Midbrain (tissue), 1 donor: ENCODE results near the gene SLC10A3.
"Not testable (repeated sequence)": the region's sequence is repeated elsewhere in the genome, so short reads cannot be mapped to it uniquely, and the experiment has no call there.

Source experiments
- DNase-seq: peaks from one replicate; lab custom pipeline; 2025; lab: John Stamatoyannopoulos, UW

The SLC10A3 gene

DNA sequence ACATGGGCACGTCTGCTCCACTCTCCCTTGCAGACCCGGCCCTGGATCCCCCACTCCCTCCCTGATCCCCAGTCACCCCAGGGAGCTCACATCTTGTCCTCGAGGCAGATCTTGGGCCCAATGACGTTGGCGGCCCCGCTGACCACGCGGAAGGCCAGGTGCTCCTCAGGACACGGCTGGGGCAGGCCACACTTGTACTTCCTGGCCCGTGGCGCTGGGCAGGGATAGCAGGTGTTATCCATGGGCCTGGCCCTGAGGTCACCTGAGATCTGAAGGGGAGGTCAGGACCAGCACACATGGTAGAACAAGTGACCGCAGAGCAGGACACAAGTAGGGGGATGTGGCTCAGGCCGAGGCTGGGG is 17.9 kb upstream of the SLC10A3 start:
- DNase-seq, result no peak

- DNase-seq, result no peak
Observed at GRCh38 chrX:154507673-154508383, 17.4 kb upstream of the SLC10A3 start.

DNA sequence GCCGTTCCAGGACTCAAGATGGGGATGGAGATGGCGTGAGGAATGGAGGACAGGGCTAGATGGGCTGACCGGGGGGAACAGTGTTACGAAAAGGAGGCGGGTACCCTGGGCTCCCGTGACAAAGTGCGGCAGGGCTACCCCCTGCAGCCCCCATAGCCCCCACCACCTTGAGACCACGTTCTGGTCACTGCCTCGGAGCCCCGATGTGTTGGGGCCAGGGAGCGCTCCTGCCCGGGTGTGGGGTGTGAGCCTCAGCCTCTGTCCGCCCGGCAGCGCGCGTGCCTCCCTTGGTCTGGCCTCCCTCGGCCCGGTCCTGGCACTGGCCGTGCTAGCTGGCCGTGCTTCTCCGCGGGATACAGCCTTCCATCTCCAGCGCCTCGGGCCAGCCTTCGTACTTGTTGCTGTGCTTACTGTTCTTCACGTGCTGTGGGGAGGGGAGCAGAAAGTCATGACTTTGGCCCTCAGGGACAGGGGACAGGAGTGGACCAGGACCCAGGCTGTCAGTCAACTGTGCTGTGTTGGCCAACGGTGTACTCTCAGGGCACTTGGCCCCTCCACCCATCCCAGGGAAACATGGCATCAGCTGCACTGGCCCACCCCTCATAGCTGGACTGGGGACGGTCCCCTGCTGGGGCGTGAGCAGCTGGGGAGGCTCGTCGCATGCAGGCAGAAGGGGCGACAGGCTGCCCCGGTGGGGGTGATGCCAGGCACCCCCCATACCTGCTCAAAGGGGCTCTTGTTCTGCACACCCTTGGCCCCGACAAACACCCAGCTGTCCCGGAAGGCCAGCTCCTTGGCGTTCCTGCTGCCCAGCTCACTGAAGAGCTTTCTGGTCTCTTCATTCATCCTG is 16.3 kb upstream of the SLC10A3 start:
- DNase-seq, result no peak

DNA sequence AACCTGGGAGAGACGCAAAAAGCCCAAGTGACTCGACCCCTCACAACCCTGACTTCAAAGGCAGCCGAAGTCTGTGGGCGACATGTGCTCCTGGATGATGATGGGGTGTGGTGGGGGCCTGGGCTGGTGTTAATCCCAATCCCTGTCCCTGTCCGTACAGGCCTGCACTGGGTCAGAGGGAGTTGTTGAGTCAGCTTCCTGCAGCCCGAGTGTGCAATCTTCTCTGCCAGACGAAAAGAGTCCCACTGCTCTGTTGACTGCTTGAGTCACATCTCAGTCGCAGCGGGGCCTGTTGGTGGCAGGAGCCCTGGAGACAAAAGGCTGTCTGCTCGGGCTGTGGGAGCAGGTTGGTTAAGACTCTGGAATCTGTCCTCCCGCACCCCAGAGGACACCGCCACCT is 15.3 kb upstream of the SLC10A3 start:
- no peak for DNase-seq

- DNase-seq, result no peak
Observed at GRCh38 chrX:154502989-154503388, 12.6 kb upstream of the SLC10A3 start.

DNA sequence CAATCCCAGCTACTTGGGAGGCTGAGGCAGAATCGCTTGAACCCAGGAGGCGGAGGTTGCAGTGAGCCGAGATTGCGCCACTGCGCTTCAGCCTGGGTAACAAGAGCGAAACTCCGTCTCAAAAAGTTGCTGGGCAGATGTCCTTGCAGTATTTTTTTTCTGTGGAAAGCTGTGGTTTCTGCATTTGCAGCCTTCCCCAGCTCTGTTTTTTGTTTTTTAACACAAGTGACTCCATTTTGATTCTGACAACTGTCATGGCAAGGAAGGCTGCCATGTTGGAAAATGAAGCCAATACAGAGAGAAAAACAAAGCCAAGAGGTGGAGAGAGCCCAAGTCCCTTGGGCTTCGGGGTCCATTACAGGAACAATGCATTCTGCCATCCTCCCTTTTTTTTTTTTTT is 11.7 kb upstream of the SLC10A3 start:
- no peak for DNase-seq

GRCh38 chrX:154501423-154501822 is 11.0 kb upstream of the SLC10A3 start:
- DNase-seq, result not testable (repeated sequence)

DNA sequence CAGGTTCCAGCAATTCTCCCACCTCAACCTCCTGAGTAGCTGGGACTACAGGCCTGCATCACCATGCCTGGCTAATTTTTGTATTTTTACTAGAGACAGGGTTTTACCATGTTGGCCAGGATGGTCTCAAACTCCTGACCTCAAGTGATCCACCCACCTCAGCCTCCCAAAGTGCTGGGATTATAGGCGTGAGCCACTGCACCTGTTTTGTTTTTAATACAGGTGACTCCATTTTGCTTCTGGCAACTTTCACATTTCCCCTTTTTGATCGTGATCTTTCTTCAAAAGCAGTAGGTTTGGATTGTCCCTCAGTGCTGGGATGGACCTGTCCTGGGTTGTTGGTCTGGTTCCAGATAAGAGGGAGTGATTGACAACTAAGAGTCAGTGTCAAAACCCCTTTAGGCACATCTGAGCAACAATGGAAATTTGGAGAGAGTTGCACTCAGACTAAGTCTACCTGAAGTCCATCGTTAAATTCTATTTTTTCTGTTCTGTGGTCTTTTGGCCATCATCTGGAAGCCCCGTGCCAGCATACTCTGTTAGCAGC is 6.2 kb upstream of the SLC10A3 start:
- DNase-seq, result not testable (repeated sequence)

DNA sequence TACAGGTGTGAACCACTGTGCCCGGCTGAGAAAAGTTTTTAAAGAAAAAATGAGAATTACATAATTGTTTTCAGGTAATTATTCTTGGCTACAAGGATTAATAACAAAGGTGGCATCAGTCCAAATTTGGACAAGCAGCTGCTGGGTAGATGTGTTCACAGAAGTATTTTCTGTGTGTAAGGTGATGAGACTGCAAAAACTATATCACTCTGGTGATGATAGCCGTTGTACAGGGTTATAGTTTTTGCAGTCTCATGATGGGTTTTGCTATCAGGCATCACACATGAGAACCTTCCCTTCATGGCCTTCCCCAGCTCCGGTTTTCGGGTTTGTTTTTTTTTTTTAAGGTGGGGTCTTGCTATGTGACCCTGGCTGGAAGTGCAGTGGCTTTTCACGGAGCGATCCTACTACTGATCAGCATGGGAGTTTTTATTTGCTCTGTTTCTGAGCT is 5.1 kb upstream of the SLC10A3 start:
- no peak for DNase-seq

DNA sequence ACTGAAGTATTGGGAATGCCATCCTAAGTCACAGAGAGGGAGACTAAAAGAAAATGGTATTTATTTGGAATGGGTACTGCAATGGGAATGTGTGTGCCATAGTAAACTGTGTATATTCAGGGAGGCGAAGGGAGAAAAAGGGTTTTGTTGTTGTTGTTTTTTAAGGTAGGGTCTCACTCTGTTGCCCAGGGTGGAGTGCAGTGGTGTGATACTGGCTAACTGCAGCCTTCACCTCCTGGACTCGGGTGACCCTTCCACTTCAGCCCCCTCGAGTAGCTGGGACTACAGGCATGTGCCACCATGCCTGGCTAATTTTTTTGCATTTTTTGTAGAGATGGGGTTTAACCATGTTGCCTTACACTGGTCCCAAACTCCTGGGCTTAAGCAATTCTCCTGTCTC is 4.3 kb upstream of the SLC10A3 start:
- DNase-seq, result no peak

- DNase-seq, result no peak
Observed at GRCh38 chrX:154490021-154490413, 412 bp downstream of the SLC10A3 start.

DNA sequence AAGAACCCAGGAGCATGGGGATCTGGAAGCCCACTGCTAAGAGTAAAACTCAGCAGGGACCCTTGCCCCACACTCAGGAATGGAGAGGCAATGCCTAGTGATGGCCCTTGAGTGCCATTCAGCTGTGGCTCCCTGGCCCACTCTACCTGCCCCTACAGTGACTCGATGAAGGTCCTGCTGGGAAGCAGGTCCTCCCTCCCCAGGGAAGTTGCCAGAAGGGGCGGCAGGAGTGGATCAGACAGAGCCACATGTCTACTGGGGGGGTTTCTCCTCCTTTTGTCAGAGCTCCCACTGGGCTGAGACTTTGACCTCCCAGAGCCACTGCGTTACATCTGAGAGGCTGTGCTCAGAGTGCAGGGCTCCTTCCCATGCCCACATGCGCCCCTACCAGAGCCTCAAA is 1.2 kb downstream of the SLC10A3 start:
- no peak for DNase-seq

GRCh38 chrX:154488336-154489075 is 1.9 kb downstream of the SLC10A3 start:
- no peak for DNase-seq

- DNase-seq, result no peak
Observed at GRCh38 chrX:154487518-154488290, 2.7 kb downstream of the SLC10A3 start.

- peak; percentile 13 for DNase-seq
Observed at GRCh38 chrX:154486396-154487207, 3.8 kb downstream of the SLC10A3 start, which contains the start of gene UBL4A. UBL4A (minus strand) TSS chrX:154486615; CDS start chrX:154486584, 31 bp downstream.

DNA sequence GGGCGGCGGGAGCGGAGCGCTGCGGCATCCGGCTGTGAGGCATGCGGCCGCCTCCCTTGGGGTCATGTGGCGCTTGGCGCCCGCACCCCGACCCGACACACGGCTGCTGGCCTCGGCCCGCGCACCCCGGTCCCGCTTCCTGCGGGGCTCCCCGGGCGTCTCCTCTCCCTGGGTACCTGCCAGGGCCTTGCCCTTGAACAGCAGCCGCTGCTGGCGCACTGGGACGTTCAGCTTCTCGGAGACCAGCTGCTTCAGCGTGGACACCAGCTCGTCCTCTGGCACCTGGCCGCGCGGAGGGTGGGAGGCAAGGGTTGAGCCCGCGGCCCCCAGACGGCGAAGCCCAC is 4.4 kb downstream of the SLC10A3 start:
- no peak for DNase-seq

GRCh38 chrX:154485150-154486051 is 5.0 kb downstream of the SLC10A3 start:
- no peak for DNase-seq

DNA sequence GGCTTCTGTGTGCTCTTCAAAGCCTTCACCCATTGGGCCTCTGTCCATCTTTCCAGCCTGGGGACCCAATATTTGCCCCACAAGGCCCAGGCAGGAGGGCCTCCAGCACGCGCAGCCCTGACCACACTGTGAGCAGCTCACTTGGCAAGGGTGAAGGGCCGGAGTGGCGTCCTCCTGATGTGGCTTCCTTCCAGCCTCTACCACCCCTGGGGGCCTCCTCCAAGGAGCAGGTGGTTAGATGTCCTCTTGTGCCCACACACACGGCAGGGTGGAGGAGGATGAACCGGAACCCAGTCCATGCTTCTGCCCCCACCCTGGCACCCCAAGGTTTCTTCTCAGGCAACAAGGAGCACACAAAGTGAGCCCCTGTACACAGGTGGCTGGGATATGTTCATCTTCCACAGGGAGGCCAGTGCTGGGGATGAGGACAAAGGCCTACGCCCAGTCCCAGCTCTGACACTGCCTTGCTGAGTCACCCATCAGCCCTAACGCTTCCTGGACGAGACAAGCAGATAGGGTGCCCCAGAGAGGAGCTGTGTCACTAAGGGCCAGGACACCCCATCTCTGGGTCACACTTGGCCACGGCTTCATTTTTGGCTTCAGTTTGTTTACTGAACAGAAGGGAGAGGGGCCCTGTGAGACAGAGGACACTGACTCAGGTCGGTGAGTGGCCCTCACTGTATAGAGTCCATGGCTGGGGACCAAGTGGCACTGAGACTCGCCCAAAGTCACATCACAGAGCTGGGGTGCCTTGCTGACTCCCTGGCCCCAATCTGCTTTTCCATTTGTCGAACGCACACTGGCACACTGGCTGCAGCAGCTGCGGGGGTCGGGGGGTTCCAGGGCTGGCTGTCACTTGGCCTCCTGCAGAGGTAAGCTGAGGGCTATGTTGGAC is 5.9 kb downstream of the SLC10A3 start:
- no peak for DNase-seq

DNA sequence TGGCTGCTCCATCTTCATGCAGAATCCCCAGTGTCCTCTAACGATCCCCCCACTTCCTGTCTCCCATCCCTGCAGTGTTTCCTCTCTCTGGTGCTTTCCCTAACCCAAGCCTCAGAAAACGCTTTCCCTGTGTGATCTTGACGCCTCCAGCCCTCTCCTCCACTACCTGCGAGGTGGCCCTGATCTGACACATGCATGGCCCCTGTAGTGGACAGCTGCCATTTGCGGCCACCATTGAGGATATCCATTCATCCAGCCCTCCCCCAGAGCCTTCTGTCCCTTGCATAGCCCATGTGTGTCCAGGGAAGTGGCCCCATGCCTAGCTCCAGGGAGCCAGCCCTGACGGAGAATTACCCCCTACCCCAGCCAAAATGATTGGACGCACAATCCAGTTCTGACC is 7.1 kb downstream of the SLC10A3 start:
- no peak for DNase-seq
